ENCODE data around the gene CDRT4. TPM values are rescaled to one million over a fixed set of nuclear protein-coding genes. Genes with fewer than 3 reads are reported as not detected.

The CDRT4 gene
- total RNA-seq, 1 experiment from 2014 or later: not detected

GRCh38 chr17:15431766-15432165 is 35.7 kb downstream of the CDRT4 start:
- DNase-seq (ENCODE audit: low spot score): no peak

GRCh38 chr17:15431196-15431595 is 36.2 kb downstream of the CDRT4 start:
- DNase-seq (ENCODE audit: low spot score): no peak

GRCh38 chr17:15424521-15424920 is 42.9 kb downstream of the CDRT4 start:
- no peak for DNase-seq (ENCODE audit: low spot score)

GRCh38 chr17:15422392-15422965 is 44.9 kb downstream of the CDRT4 start:
- DNase-seq (ENCODE audit: low spot score): no peak

GRCh38 chr17:15418781-15419180 is 48.6 kb downstream of the CDRT4 start:
- DNase-seq (ENCODE audit: low spot score): no peak

GRCh38 chr17:15414532-15415306 is 52.7 kb downstream of the CDRT4 start:
- no peak for DNase-seq (ENCODE audit: low spot score)

GRCh38 chr17:15413101-15413771 is 54.2 kb downstream of the CDRT4 start:
- no peak for DNase-seq (ENCODE audit: low spot score)

GRCh38 chr17:15412606-15413005 is 54.8 kb downstream of the CDRT4 start:
- no peak for DNase-seq (ENCODE audit: low spot score)

GRCh38 chr17:15411384-15412198 is 55.8 kb downstream of the CDRT4 start:
- DNase-seq (ENCODE audit: low spot score): no peak

GRCh38 chr17:15409721-15410250 is 57.6 kb downstream of the CDRT4 start:
- peak; percentile 90 for DNase-seq (ENCODE audit: low spot score)

GRCh38 chr17:15408803-15409202 is 58.6 kb downstream of the CDRT4 start:
- no peak for DNase-seq (ENCODE audit: low spot score)

- no peak for DNase-seq (ENCODE audit: low spot score)
Observed at GRCh38 chr17:15406081-15406480, 61.3 kb downstream of the CDRT4 start.

- DNase-seq (ENCODE audit: low spot score): no peak
Observed at GRCh38 chr17:15405058-15405415, 62.4 kb downstream of the CDRT4 start.

- DNase-seq (ENCODE audit: low spot score): peak; percentile 22
Observed at GRCh38 chr17:15404106-15405057, 63.0 kb downstream of the CDRT4 start.

GRCh38 chr17:15403276-15403939 is 64.0 kb downstream of the CDRT4 start:
- DNase-seq (ENCODE audit: low spot score): no peak

GRCh38 chr17:15399443-15399842 is 68.0 kb downstream of the CDRT4 start:
- DNase-seq (ENCODE audit: low spot score): no peak

- DNase-seq (ENCODE audit: low spot score): peak; percentile 33
Observed at GRCh38 chr17:15398736-15399331, 68.6 kb downstream of the CDRT4 start.

GRCh38 chr17:15398291-15398690 is 69.1 kb downstream of the CDRT4 start:
- peak; percentile 81 for DNase-seq (ENCODE audit: low spot score)

GRCh38 chr17:15397620-15398019 is 69.8 kb downstream of the CDRT4 start:
- no peak for DNase-seq (ENCODE audit: low spot score)

- DNase-seq (ENCODE audit: low spot score): no peak
Observed at GRCh38 chr17:15395091-15395490, 72.3 kb downstream of the CDRT4 start.
